NOMO-1 (cell line): ENCODE results near the gene ATOH8.

Experiments
- DNase-seq, 2 experiments: peaks; one replicate each; lab custom pipeline; 2025; ENCODE audit not compliant: unreplicated experiment in 2 of 2; lab: John Stamatoyannopoulos, UW

The ATOH8 gene

GRCh38 chr2:85767803-85768665 is 14.2 kb downstream of the ATOH8 start:
- DNase-seq: no peak

- no peak for DNase-seq
Measured at GRCh38 chr2:85768713-85769112, 14.9 kb downstream of the ATOH8 start.

DNA sequence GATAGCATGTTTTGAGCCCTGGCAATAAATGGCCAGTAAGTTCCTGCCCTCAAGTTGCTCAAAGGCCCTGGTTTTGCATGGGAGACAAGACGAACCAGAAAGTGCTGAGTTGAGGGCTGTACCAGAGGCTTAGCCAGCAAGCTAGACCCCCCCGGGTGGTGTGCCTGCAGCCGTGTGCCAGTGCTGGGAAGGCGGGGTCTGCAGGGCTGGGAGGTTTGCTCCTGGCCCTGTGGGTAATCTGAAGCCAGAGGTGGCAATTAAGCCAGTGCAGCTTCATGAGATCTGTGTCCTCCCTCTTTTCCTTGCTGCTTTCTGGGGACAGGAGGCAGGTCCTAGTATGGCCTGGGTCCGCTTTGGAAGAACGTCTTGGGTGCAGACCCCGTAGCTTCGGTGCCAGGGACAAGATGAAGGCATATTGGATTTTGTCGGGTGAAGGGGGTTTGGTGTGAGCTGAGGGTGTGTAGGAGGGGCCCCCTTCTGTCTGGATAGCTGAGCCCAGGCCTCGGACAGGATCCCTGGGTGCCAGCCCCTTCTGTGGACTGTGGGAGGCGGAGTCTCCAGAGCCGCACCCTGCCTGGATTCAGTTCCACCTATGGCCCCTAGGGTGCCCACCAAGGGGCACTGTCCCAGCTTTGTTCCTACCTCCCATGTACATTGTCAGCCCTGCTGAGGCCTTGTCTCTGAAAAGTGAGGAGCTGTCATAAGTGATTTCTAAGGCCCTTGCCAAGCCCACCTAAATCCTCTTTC is 15.6 kb downstream of the ATOH8 start:
- no peak for DNase-seq

- DNase-seq: no peak
Measured at GRCh38 chr2:85769983-85770362, 16.2 kb downstream of the ATOH8 start.

- DNase-seq: no peak
Measured at GRCh38 chr2:85770369-85770768, 16.6 kb downstream of the ATOH8 start.

GRCh38 chr2:85770786-85771409 is 17.1 kb downstream of the ATOH8 start:
- no peak for DNase-seq

DNA sequence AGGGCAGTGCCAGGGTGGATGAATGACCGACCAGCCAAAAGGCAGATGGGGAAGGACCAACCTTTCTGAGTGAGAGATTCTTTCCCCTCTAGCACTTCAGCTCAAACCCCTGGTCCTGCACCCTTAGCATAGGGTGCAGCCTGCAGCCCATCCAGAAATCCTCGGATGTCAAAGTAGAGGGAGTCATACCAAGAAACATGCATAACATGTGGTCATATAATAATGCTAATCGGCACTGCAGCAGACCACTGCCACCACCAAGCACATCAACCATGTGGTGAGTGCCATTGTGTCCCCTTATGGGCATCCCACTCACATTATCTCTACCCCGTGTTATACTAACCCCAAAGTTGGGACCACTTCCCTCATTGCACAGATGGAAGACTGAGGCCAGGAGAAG is 17.7 kb downstream of the ATOH8 start:
- no peak for DNase-seq

- DNase-seq: no peak
Measured at GRCh38 chr2:85772019-85772745, 18.4 kb downstream of the ATOH8 start.

- no peak for DNase-seq
Measured at GRCh38 chr2:85772841-85773491, 19.2 kb downstream of the ATOH8 start.

DNA sequence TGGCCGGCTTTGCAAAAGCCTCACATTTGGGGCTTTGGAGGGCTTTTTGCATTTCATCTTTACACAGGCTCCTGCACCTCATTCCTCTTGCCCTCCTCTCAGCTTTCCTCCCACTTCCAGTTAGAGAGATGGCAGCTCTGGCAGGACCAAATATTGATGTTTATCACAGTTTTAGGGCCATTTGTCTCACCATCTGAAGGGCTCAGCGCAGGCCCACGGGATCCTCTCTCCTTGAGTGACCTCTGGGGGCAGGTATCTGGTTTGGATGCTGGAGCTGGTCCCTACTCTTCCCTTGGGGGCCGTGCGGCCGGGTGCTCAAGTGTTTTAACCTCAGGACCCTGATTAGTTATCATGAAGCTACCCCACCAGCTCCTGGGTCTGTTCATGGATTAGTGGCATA is 19.9 kb downstream of the ATOH8 start:
- DNase-seq: no peak

DNA sequence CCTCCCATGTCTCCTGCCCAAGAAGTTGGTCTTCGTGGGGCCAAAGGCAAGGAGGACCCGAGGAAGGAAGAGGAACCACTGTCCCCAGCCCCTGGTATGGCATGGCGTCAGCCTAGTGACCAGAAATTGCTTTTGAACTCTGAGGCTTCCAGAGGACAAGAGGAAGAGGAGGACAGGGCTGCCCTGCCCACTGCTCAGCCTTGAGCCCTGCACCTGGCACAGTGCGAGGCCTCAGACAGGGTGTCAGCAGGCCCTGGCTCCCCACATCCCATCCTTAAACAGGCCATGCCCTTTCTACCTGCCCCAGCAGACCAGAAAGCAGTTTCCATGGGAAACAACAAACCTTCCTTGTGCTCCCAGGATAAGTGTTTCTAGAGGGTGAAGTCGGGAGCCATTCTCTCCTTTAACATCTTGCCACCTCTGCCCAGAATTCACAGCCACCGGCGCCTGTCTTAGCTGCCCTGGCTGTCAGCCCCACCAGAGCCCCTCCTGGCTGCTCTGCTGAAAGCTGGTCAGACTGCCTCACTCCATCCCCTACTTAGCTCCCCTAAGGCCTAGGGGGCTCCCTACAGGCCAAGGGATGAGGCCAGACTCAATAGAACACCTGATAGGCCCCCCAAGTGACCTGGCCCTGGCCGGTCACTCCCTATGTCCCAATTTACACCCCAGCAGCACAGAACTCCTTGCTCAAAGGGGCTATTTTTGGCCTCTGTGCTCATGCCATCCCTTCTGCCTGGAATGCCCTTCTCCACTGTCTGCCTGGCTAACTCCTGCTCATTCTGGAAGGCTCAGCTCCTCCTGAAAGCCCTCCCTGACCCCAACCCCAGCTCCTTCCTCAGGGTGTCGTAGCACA is 20.6 kb downstream of the ATOH8 start:
- no peak for DNase-seq

GRCh38 chr2:85775406-85776381 is 21.9 kb downstream of the ATOH8 start:
- no peak for DNase-seq

DNA sequence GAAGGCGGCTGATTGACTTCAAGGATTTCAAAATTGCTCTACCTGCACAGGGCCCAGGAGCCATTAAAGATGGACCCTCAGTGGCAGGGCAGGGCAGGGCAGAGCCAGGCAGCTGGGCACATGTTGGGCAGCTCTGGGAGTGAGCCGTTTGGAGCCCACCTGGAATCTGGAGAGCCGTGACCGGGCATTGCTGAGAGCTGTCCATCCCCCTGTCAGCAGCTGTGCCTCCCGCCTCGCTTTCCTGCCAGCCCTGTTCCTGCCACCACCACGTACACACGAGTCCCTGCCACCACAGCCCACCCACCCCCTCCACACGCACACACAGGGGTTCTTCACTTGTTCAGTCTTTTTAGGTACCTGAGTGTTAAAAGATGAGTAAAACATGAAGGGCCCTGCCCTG is 22.9 kb downstream of the ATOH8 start:
- no peak for DNase-seq

DNA sequence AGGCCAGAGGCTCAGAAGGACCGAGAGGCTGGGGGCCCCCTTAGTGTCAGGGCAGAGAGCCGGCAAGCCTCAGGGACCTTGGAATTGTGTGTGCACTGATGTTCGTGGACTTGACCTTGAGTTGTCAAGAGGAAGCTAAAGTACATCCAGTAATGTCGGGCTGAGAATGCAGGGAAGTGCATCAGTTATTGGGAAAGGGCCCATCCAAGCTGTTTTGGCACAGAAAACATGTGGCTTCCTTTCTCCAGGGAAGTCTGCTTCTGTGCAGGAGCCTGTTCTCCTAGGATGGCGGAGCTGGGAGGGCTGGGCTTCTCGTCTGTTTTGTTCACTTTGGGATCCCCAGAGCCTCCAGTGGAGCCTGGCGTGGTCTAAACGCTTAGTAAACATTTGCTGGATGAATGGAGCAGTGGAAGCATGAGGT is 23.7 kb downstream of the ATOH8 start:
- DNase-seq: no peak

DNA sequence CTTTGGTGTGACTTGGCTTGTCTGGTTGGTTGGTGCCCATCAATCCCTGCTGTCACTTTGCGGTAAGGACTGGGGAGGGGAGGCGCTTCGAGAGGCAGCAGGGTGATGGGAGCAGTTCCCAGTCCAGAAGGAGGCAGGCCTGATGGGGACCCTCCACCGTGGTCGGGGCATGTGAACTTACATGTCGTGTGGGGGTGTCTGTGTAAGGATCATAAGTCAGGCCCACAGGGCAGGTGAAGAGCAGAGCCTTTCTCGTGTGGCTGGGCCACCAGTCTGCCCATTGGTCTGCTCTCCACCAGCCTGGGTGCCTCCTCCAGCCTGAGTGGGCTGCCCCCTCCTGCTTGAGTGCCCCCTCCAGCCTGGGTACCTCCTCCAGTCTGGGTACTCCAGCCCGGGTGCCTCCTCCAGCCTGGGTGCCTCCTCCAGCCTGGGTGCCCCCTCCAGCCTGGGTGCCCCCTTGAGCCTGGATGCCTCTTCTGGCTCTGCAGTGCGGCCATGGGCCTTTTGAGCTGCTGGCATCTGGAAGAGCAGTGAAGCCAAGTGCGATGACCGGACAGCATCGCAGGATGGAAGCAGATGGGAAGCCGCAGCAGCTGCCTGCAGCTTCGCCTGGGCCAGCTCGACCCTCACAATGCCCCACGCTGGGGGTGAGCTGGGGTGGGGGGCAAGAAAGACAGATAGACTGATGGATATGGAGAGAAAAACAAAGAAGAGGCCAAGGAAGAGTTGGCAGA is 25.0 kb downstream of the ATOH8 start:
- DNase-seq: no peak

GRCh38 chr2:85779641-85780315 is 26.0 kb downstream of the ATOH8 start:
- DNase-seq: no peak

- no peak for DNase-seq
Measured at GRCh38 chr2:85780316-85781012, 26.7 kb downstream of the ATOH8 start.
